ENCODE measurements around the gene PITHD1. TPM values are rescaled to one million over a fixed set of nuclear protein-coding genes. Genes with fewer than 3 reads are reported as not detected.
"Not testable (repeated sequence)": the region's sequence is repeated elsewhere in the genome, so short reads cannot be mapped to it uniquely, and the experiment has no call there.

Gene PITHD1
- polyA plus RNA-seq, 2 donors: 41.3 to 57.2 TPM

- Histone ChIP-seq H3K4me3 (ENCODE audit: low read depth in 1 of 2, low read length in 2 of 2) (no peak overlapping the region), H3K27ac (ENCODE audit: low read depth in 2 of 2, low read length in 1 of 2) (no peak overlapping the region), H3K4me1 (ENCODE audit: control insufficient read depth in 2 of 2, insufficient read depth in 2 of 2, low read length in 1 of 2) (no peaks in the 10 kb centered on the region), H3K27me3 (ENCODE audit: control insufficient read depth in 1 of 2, insufficient read depth in 2 of 2, low read length in 2 of 2) (no peaks in the 10 kb centered on the region), H3K9me3 (ENCODE audit: control insufficient read depth in 2 of 2, insufficient read depth in 1 of 2, low read depth in 1 of 2, low read length in 1 of 2) (no peaks in the 10 kb centered on the region), H3K36me3 (ENCODE audit: control insufficient read depth in 2 of 2, insufficient read depth in 2 of 2, low read length in 1 of 2) (peaks cover 8 to 15% of the 10 kb centered on the region in 2 donors)
- 95 to 100% methylated on average over 3 of the region's 3 CpGs for WGBS, 2 donors
Observed at GRCh38 chr1:23816361-23816760, 38.1 kb downstream of the PITHD1 start.

- no peak overlapping the region for H3K4me3 ChIP-seq (ENCODE audit: low read depth in 1 of 2, low read length in 2 of 2)
- H3K4me1 ChIP-seq (ENCODE audit: control insufficient read depth in 2 of 2, insufficient read depth in 2 of 2, low read length in 1 of 2): no peaks in the 10 kb centered on the region
- H3K27me3 ChIP-seq (ENCODE audit: control insufficient read depth in 1 of 2, insufficient read depth in 2 of 2, low read length in 2 of 2): no peaks in the 10 kb centered on the region
- H3K27ac ChIP-seq (ENCODE audit: low read depth in 2 of 2, low read length in 1 of 2): no peak overlapping the region
- no peaks in the 10 kb centered on the region for H3K9me3 ChIP-seq (ENCODE audit: control insufficient read depth in 2 of 2, insufficient read depth in 1 of 2, low read depth in 1 of 2, low read length in 1 of 2)
- peaks cover 8 to 15% of the 10 kb centered on the region in 2 donors for H3K36me3 ChIP-seq (ENCODE audit: control insufficient read depth in 2 of 2, insufficient read depth in 2 of 2, low read length in 1 of 2)
Observed at GRCh38 chr1:23816906-23817305, 38.7 kb downstream of the PITHD1 start.

GRCh38 chr1:23817633-23818032 lies 39.4 kb downstream of the PITHD1 start:
- Histone ChIP-seq H3K9me3 (ENCODE audit: control insufficient read depth in 2 of 2, insufficient read depth in 1 of 2, low read depth in 1 of 2, low read length in 1 of 2) (no peaks in the 10 kb centered on the region), H3K36me3 (ENCODE audit: control insufficient read depth in 2 of 2, insufficient read depth in 2 of 2, low read length in 1 of 2) (peaks cover 8 to 15% of the 10 kb centered on the region in 2 donors), H3K4me3 (ENCODE audit: low read depth in 1 of 2, low read length in 2 of 2) (no peak overlapping the region), H3K27ac (ENCODE audit: low read depth in 2 of 2, low read length in 1 of 2) (no peak overlapping the region), H3K4me1 (ENCODE audit: control insufficient read depth in 2 of 2, insufficient read depth in 2 of 2, low read length in 1 of 2) (no peaks in the 10 kb centered on the region), H3K27me3 (ENCODE audit: control insufficient read depth in 1 of 2, insufficient read depth in 2 of 2, low read length in 2 of 2) (no peaks in the 10 kb centered on the region)
- WGBS, 2 donors: 86 to 91% methylated on average over 3 of the region's 3 CpGs

GRCh38 chr1:23823767-23824166 lies 45.5 kb downstream of the PITHD1 start:
- WGBS, 2 donors: 86 to 87% methylated on average over 7 of the region's 7 CpGs
- H3K4me3 ChIP-seq (ENCODE audit: low read depth in 1 of 2, low read length in 2 of 2): no peak overlapping the region
- no peaks in the 10 kb centered on the region for H3K9me3 ChIP-seq (ENCODE audit: control insufficient read depth in 2 of 2, insufficient read depth in 1 of 2, low read depth in 1 of 2, low read length in 1 of 2)
- H3K27ac ChIP-seq (ENCODE audit: low read depth in 2 of 2, low read length in 1 of 2): no peak overlapping the region
- H3K36me3 ChIP-seq (ENCODE audit: control insufficient read depth in 2 of 2, insufficient read depth in 2 of 2, low read length in 1 of 2): no peaks in the 10 kb centered on the region
- no peaks in the 10 kb centered on the region for H3K27me3 ChIP-seq (ENCODE audit: control insufficient read depth in 1 of 2, insufficient read depth in 2 of 2, low read length in 2 of 2)
- H3K4me1 ChIP-seq (ENCODE audit: control insufficient read depth in 2 of 2, insufficient read depth in 2 of 2, low read length in 1 of 2): no peaks in the 10 kb centered on the region

- Histone ChIP-seq H3K4me1 (ENCODE audit: control insufficient read depth in 2 of 2, insufficient read depth in 2 of 2, low read length in 1 of 2) (no peaks in the 10 kb centered on the region), H3K4me3 (ENCODE audit: low read depth in 1 of 2, low read length in 2 of 2) (peak overlapping the region; percentile 98 to 99), H3K27me3 (ENCODE audit: control insufficient read depth in 1 of 2, insufficient read depth in 2 of 2, low read length in 2 of 2) (no peaks in the 10 kb centered on the region), H3K9me3 (ENCODE audit: control insufficient read depth in 2 of 2, insufficient read depth in 1 of 2, low read depth in 1 of 2, low read length in 1 of 2) (no peaks in the 10 kb centered on the region), H3K27ac (ENCODE audit: low read depth in 2 of 2, low read length in 1 of 2) (peak overlapping the region; percentile 95 to 97), H3K36me3 (ENCODE audit: control insufficient read depth in 2 of 2, insufficient read depth in 2 of 2, low read length in 1 of 2) (no peaks in the 10 kb centered on the region)
- WGBS, 2 donors: 3% methylated on average over 8 of the region's 8 CpGs
Observed at GRCh38 chr1:23824711-23825075, 46.5 kb downstream of the PITHD1 start.

- peak within 1 kb of the TSS; percentile 98 to 99 for H3K4me3 ChIP-seq (ENCODE audit: low read depth in 1 of 2, low read length in 2 of 2)
- H3K4me1 ChIP-seq (ENCODE audit: control insufficient read depth in 2 of 2, insufficient read depth in 2 of 2, low read length in 1 of 2): no peaks in the 10 kb centered on the region
- 0% methylated on average over 38 to 42 of the region's 42 CpGs for WGBS, 2 donors
- H3K27ac ChIP-seq (ENCODE audit: low read depth in 2 of 2, low read length in 1 of 2): peak within 1 kb of the TSS; percentile 95 to 97
- no peaks in the 10 kb centered on the region for H3K9me3 ChIP-seq (ENCODE audit: control insufficient read depth in 2 of 2, insufficient read depth in 1 of 2, low read depth in 1 of 2, low read length in 1 of 2)
- no peaks in the 10 kb centered on the region for H3K36me3 ChIP-seq (ENCODE audit: control insufficient read depth in 2 of 2, insufficient read depth in 2 of 2, low read length in 1 of 2)
- H3K27me3 ChIP-seq (ENCODE audit: control insufficient read depth in 1 of 2, insufficient read depth in 2 of 2, low read length in 2 of 2): no peaks in the 10 kb centered on the region
Observed at GRCh38 chr1:23825076-23825761, 47.0 kb downstream of the PITHD1 start, which contains the start of gene HMGCL. HMGCL (minus strand) TSS chr1:23825429; CDS start chr1:23825415, 14 bp downstream.

- Histone ChIP-seq H3K27me3 (ENCODE audit: control insufficient read depth in 1 of 2, insufficient read depth in 2 of 2, low read length in 2 of 2) (no peaks in the 10 kb centered on the region), H3K4me1 (ENCODE audit: control insufficient read depth in 2 of 2, insufficient read depth in 2 of 2, low read length in 1 of 2) (no peaks in the 10 kb centered on the region), H3K4me3 (ENCODE audit: low read depth in 1 of 2, low read length in 2 of 2) (peak overlapping the region; percentile 98 to 99), H3K36me3 (ENCODE audit: control insufficient read depth in 2 of 2, insufficient read depth in 2 of 2, low read length in 1 of 2) (no peaks in the 10 kb centered on the region), H3K27ac (ENCODE audit: low read depth in 2 of 2, low read length in 1 of 2) (no peak overlapping the region), H3K9me3 (ENCODE audit: control insufficient read depth in 2 of 2, insufficient read depth in 1 of 2, low read depth in 1 of 2, low read length in 1 of 2) (no peaks in the 10 kb centered on the region)
- 52 to 54% methylated on average over 24 of the region's 24 CpGs for WGBS, 2 donors
Observed at GRCh38 chr1:23825762-23826522, 47.7 kb downstream of the PITHD1 start.

GRCh38 chr1:23826590-23826989 lies 48.4 kb downstream of the PITHD1 start:
- H3K9me3 ChIP-seq (ENCODE audit: control insufficient read depth in 2 of 2, insufficient read depth in 1 of 2, low read depth in 1 of 2, low read length in 1 of 2): not testable (repeated sequence)

GRCh38 chr1:23827717-23828116 lies 49.5 kb downstream of the PITHD1 start:
- H3K27ac ChIP-seq (ENCODE audit: low read depth in 2 of 2, low read length in 1 of 2): no peak overlapping the region
- H3K9me3 ChIP-seq (ENCODE audit: control insufficient read depth in 2 of 2, insufficient read depth in 1 of 2, low read depth in 1 of 2, low read length in 1 of 2): no peaks in the 10 kb centered on the region
- 82 to 97% methylated on average over 1 of the region's 1 CpG for WGBS, 2 donors
- no peaks in the 10 kb centered on the region for H3K27me3 ChIP-seq (ENCODE audit: control insufficient read depth in 1 of 2, insufficient read depth in 2 of 2, low read length in 2 of 2)
- no peaks in the 10 kb centered on the region for H3K4me1 ChIP-seq (ENCODE audit: control insufficient read depth in 2 of 2, insufficient read depth in 2 of 2, low read length in 1 of 2)
- H3K36me3 ChIP-seq (ENCODE audit: control insufficient read depth in 2 of 2, insufficient read depth in 2 of 2, low read length in 1 of 2): no peaks in the 10 kb centered on the region
- no peak overlapping the region for H3K4me3 ChIP-seq (ENCODE audit: low read depth in 1 of 2, low read length in 2 of 2)

More at GRCh38 chr1:23826590-23826989, 48.4 kb downstream of the PITHD1 start:
- not testable (repeated sequence) for H3K4me3 ChIP-seq (ENCODE audit: low read depth in 1 of 2, low read length in 2 of 2); H3K27me3 ChIP-seq (ENCODE audit: control insufficient read depth in 1 of 2, insufficient read depth in 2 of 2, low read length in 2 of 2); H3K4me1 ChIP-seq (ENCODE audit: control insufficient read depth in 2 of 2, insufficient read depth in 2 of 2, low read length in 1 of 2); H3K27ac ChIP-seq (ENCODE audit: low read depth in 2 of 2, low read length in 1 of 2); H3K36me3 ChIP-seq (ENCODE audit: control insufficient read depth in 2 of 2, insufficient read depth in 2 of 2, low read length in 1 of 2)
- WGBS, 2 donors: 96 to 97% methylated on average over 13 of the region's 13 CpGs

GRCh38 chr1:23834156-23834555 lies 55.9 kb downstream of the PITHD1 start:
- WGBS, 2 donors: 67 to 68% methylated on average over 6 of the region's 6 CpGs
- H3K4me1 ChIP-seq (ENCODE audit: control insufficient read depth in 2 of 2, insufficient read depth in 2 of 2, low read length in 1 of 2): not testable (repeated sequence)

More at GRCh38 chr1:23834156-23834555, 55.9 kb downstream of the PITHD1 start:
- H3K27me3 ChIP-seq (ENCODE audit: control insufficient read depth in 1 of 2, insufficient read depth in 2 of 2, low read length in 2 of 2); H3K9me3 ChIP-seq (ENCODE audit: control insufficient read depth in 2 of 2, insufficient read depth in 1 of 2, low read depth in 1 of 2, low read length in 1 of 2); H3K27ac ChIP-seq (ENCODE audit: low read depth in 2 of 2, low read length in 1 of 2); H3K4me3 ChIP-seq (ENCODE audit: low read depth in 1 of 2, low read length in 2 of 2); H3K36me3 ChIP-seq (ENCODE audit: control insufficient read depth in 2 of 2, insufficient read depth in 2 of 2, low read length in 1 of 2): not testable (repeated sequence)
